Thymus (tissue), 11 donors: ENCODE data around the gene TMEM123. TPM values are rescaled to one million over a fixed set of nuclear protein-coding genes. Genes with fewer than 3 reads are reported as not detected.

Experiments used
- DNase-seq, 9 donors: peaks; one replicate each; pipeline ENCODE4 v3.0.0-alpha.2; 2013; ENCODE audit warnings: low spot score in 9 of 9, low read depth in 6 of 9, missing footprints in 1 of 9
- H3K27ac ChIP-seq, 2 donors: one replicate each; pipeline ENCODE4 v1.5.1; 2013; ENCODE audit warnings: control low read depth in 1 of 2, low read depth in 1 of 2, low read length in 1 of 2, mild to moderate bottlenecking in 1 of 2, moderate library complexity in 1 of 2
- H3K27me3 ChIP-seq, 2 donors: one replicate each; pipeline ENCODE4 v1.5.1; 2013; ENCODE audit warnings: low read length in 1 of 2; ENCODE audit not compliant: control insufficient read depth in 2 of 2, insufficient read depth in 1 of 2
- H3K36me3 ChIP-seq, 2 donors: one replicate each; pipeline ENCODE4 v1.5.1; 2013; ENCODE audit warnings: low read length in 1 of 2, mild to moderate bottlenecking in 1 of 2, moderate library complexity in 1 of 2; ENCODE audit not compliant: control insufficient read depth in 2 of 2, insufficient read depth in 2 of 2
- H3K4me1 ChIP-seq, 2 donors: one replicate each; pipeline ENCODE4 v1.5.1; 2013; ENCODE audit warnings: low read length in 2 of 2; ENCODE audit not compliant: control insufficient read depth in 2 of 2, insufficient read depth in 2 of 2
- H3K4me3 ChIP-seq, 2 donors: one replicate each; pipeline ENCODE4 v1.5.1; 2013; ENCODE audit warnings: low read length in 2 of 2, control low read depth in 1 of 2, mild to moderate bottlenecking in 1 of 2
- H3K9me3 ChIP-seq, 2 donors: one replicate each; pipeline ENCODE4 v1.5.1; 2013; ENCODE audit warnings: low read length in 1 of 2, mild to moderate bottlenecking in 1 of 2; ENCODE audit not compliant: control insufficient read depth in 2 of 2, insufficient read depth in 1 of 2
- WGBS: extraction: QIAGEN DNeasy Blood & Tissue Kit; methylation state at CpG from one replicate; pipeline ENCODE4 v1.1.7; 2013; 5-methylcytosine and 5-hydroxymethylcytosine counted together
- polyA plus RNA-seq: library from polyadenylated mRNA; stranded (reverse); fragments of 200-250 nt; gene quantifications from one replicate; pipeline ENCODE4 v1.2.3, GENCODE V29; 2013
- total RNA-seq: library from RNA; stranded (reverse); fragments of 120-200 nt; gene quantifications from one replicate; pipeline ENCODE4 v1.2.4, GENCODE V29; 2013
- donor health status: healthy.

The TMEM123 gene
- total and polyA plus RNA-seq, 2 donors = 174 to 282 TPM

GRCh38 chr11:102478673-102479299, 26.2 kb upstream of the TMEM123 start:
- Histone ChIP-seq H3K4me3 (no peak overlapping the region), H3K27me3 (no peaks in the 10 kb centered on the region), H3K36me3 (no peaks in the 10 kb centered on the region), H3K9me3 (no peaks in the 10 kb centered on the region), H3K27ac (no peak overlapping the region), H3K4me1 (peaks cover 8 to 9% of the 10 kb centered on the region in 2 donors)
- WGBS = 95% methylated on average over 1 of the region's 1 CpG
- no peak for DNase-seq

DNA sequence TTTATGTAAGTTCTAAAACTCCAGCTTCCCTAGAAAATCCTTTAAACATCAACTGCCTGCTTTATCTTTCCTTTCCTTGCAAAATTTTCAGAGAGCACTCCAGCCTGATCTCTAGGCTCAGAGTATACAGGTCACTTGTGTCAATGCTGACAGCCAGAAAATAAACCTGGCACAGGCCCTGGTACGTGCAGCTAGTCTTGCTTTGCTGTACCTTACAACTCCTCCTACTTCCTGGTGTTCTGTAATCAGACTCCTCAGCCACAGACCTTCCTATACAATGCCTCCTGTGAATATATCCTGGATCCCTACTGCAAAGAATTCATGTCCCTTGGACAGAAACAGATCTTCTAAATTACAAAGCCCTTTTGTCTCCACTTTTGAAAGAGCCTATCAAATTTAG, 24.2 kb upstream of the TMEM123 start:
- DNase-seq = peak in 3 of 9 donors; percentile 44 to 74 (median 44)

GRCh38 chr11:102476069-102476468, 23.5 kb upstream of the TMEM123 start:
- no peaks in the 10 kb centered on the region for H3K36me3 ChIP-seq
- peaks cover 8 to 10% of the 10 kb centered on the region in 2 donors for H3K4me1 ChIP-seq
- 96% methylated on average over 1 of the region's 1 CpG for WGBS
- H3K27me3 ChIP-seq = no peaks in the 10 kb centered on the region
- no peak for DNase-seq
- peak overlapping the region in 1 of 2 donors; percentile 13 for H3K27ac ChIP-seq
- H3K4me3 ChIP-seq = no peak overlapping the region
- no peaks in the 10 kb centered on the region for H3K9me3 ChIP-seq

More for the DNA sequence above, 24.2 kb upstream of the TMEM123 start:
- Histone ChIP-seq H3K9me3 (no peaks in the 10 kb centered on the region), H3K4me1 (peaks cover 8 to 9% of the 10 kb centered on the region in 2 donors), H3K4me3 (no peak overlapping the region), H3K27ac (peak overlapping the region; percentile 34 to 66), H3K36me3 (no peaks in the 10 kb centered on the region), H3K27me3 (no peaks in the 10 kb centered on the region)
- 5% methylated on average over 1 of the region's 1 CpG for WGBS

DNA sequence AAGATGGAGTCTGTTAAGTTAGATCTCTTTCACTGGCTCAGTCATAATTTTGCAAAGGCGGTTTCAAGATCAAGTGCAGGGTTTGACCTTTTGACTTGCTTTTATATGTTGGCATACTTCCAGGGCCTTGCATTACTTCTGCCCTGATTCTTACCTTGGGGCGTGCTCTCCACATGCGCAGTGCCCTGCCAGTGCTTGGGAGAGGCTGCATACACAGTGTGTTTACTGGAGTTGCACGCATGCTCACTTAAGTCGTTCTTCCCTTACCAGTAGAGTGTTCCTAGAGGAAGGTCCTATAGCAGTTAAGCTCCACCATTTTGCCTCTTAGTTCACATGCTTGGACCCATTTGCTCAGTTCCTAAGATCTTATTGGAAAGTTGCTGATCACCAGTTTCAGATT, 21.0 kb upstream of the TMEM123 start:
- no peak overlapping the region for H3K4me3 ChIP-seq
- 92% methylated on average over 5 of the region's 5 CpGs for WGBS
- H3K4me1 ChIP-seq = peaks cover 22 to 23% of the 10 kb centered on the region in 2 donors
- no peaks in the 10 kb centered on the region for H3K36me3 ChIP-seq
- no peak for DNase-seq
- no peak overlapping the region for H3K27ac ChIP-seq
- H3K9me3 ChIP-seq = no peaks in the 10 kb centered on the region
- no peaks in the 10 kb centered on the region for H3K27me3 ChIP-seq

- WGBS = 97% methylated on average over 4 of the region's 4 CpGs
- DNase-seq = no peak
- Histone ChIP-seq H3K36me3 (no peaks in the 10 kb centered on the region), H3K4me1 (peaks cover 23% of the 10 kb centered on the region in 2 donors), H3K27me3 (no peaks in the 10 kb centered on the region), H3K9me3 (no peaks in the 10 kb centered on the region), H3K27ac (no peak overlapping the region), H3K4me3 (no peak overlapping the region)
These were observed 19.6 kb upstream of the TMEM123 start for GRCh38 chr11:102472127-102472526.

GRCh38 chr11:102471474-102471873, 18.9 kb upstream of the TMEM123 start:
- Histone ChIP-seq H3K36me3 (no peaks in the 10 kb centered on the region), H3K27ac (no peak overlapping the region), H3K4me1 (peaks cover 20 to 24% of the 10 kb centered on the region in 2 donors), H3K4me3 (no peak overlapping the region), H3K9me3 (no peaks in the 10 kb centered on the region), H3K27me3 (no peaks in the 10 kb centered on the region)
- DNase-seq = no peak

- Histone ChIP-seq H3K4me3 (no peak overlapping the region), H3K27ac (no peak overlapping the region), H3K9me3 (no peaks in the 10 kb centered on the region), H3K4me1 (peaks cover 21 to 24% of the 10 kb centered on the region in 2 donors), H3K27me3 (no peaks in the 10 kb centered on the region), H3K36me3 (no peaks in the 10 kb centered on the region)
- 43% methylated on average over 3 of the region's 3 CpGs for WGBS
- DNase-seq = peak in 6 of 9 donors; percentile 36 to 84 (median 54)
These were observed 17.7 kb upstream of the TMEM123 start for GRCh38 chr11:102470251-102470650.

GRCh38 chr11:102469196-102469821, 16.7 kb upstream of the TMEM123 start:
- peaks cover 21 to 24% of the 10 kb centered on the region in 2 donors for H3K4me1 ChIP-seq
- no peaks in the 10 kb centered on the region for H3K36me3 ChIP-seq
- H3K27me3 ChIP-seq = no peaks in the 10 kb centered on the region
- H3K4me3 ChIP-seq = no peak overlapping the region
- no peaks in the 10 kb centered on the region for H3K9me3 ChIP-seq
- H3K27ac ChIP-seq = no peak overlapping the region
- WGBS = 94% methylated on average over 8 of the region's 8 CpGs
- no peak for DNase-seq

DNA sequence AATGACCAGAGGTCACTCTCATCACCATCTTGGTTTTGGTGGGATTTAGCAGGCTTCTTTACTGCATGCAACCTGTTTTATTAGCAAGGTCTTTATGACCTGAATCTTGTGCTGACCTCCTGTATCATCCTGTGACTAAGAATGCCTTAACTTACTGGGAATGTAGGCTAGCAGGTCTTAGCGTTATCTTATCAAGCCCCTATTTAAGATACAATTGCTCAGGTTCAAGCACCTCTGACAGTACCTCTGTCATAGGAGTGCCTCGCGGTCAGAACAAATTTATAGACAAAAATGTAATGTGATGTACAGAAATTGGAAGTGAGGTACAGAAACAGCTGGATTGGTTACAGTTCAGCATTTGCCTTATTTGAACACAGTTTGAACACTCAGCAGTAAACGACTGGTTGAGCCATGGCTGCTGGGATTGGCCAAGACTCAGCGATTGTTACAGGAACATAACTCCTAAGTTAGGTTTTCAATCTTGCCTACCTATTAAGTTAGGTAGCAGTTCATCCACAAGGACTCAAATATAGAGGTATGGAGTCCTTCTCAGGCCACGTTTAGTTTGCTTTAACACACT, 16.1 kb upstream of the TMEM123 start:
- 96% methylated on average over 6 of the region's 6 CpGs for WGBS
- no peak overlapping the region for H3K4me3 ChIP-seq

More for the DNA sequence above, 16.1 kb upstream of the TMEM123 start:
- Histone ChIP-seq H3K4me1 (peaks cover 21 to 24% of the 10 kb centered on the region in 2 donors), H3K36me3 (no peaks in the 10 kb centered on the region), H3K9me3 (no peaks in the 10 kb centered on the region), H3K27me3 (no peaks in the 10 kb centered on the region), H3K27ac (no peak overlapping the region)
- no peak for DNase-seq
